OCI-LY3 (cell line): Measurements from ENCODE around the gene ZSCAN29.

Source experiments
- EZH2phosphoT487 ChIP-seq: fragments of 200-600 bp; shearing (Covaris generic); IDR thresholded peaks from 2 replicates; pipeline ENCODE4 v1.6.1; 2018; ENCODE audit warnings: antibody characterized with exemption, mixed run types, low read depth
- TF ChIP-seq, protein P1 (sequence below): fragments of 200-600, 300-600 bp; sonication (generic); IDR thresholded peaks from 2 replicates; pipeline ENCODE4 v1.5.1; 2014; ENCODE audit warnings: antibody characterized with exemption, low read length, low read depth

DNA sequence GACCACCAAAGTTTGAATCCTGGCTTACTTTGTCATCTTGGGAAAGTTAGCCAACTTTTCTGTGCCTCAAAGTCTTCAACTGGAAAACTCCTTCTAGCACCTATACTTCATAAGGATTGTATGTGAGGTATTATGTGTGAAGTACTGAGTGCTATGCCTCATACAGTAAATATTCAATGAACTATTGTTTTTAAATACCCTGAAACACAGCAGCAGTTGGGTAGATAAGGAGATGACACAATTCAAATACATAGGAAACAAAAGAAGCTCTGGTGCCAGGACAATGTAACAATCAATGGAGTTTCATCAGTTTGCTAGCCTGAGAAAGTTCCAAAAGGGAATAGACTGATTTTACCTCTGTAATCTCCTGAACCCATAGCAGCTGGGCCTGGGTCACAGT lies 43.4 kb upstream of the ZSCAN29 start:
- TF ChIP-seq, protein P1, sequence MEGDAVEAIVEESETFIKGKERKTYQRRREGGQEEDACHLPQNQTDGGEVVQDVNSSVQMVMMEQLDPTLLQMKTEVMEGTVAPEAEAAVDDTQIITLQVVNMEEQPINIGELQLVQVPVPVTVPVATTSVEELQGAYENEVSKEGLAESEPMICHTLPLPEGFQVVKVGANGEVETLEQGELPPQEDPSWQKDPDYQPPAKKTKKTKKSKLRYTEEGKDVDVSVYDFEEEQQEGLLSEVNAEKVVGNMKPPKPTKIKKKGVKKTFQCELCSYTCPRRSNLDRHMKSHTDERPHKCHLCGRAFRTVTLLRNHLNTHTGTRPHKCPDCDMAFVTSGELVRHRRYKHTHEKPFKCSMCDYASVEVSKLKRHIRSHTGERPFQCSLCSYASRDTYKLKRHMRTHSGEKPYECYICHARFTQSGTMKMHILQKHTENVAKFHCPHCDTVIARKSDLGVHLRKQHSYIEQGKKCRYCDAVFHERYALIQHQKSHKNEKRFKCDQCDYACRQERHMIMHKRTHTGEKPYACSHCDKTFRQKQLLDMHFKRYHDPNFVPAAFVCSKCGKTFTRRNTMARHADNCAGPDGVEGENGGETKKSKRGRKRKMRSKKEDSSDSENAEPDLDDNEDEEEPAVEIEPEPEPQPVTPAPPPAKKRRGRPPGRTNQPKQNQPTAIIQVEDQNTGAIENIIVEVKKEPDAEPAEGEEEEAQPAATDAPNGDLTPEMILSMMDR: no peak
- TF ChIP-seq EZH2phosphoT487: no peak
